Urinary bladder (tissue), 4 donors: Measurements from ENCODE around the gene TNFAIP8. TPM values are rescaled to one million over a fixed set of nuclear protein-coding genes. Genes with fewer than 3 reads are reported as not detected.

ENCODE experiments used
- DNase-seq: peaks from one replicate; pipeline ENCODE4 v3.0.0-alpha.2; 2015; ENCODE audit errors: extremely low spot score
- H3K27ac ChIP-seq: one replicate; pipeline ENCODE4 v1.5.1; 2013; ENCODE audit warnings: low read depth, mild to moderate bottlenecking, moderate library complexity
- H3K36me3 ChIP-seq: one replicate; pipeline ENCODE4 v1.6.1; 2013; ENCODE audit warnings: mild to moderate bottlenecking, moderate library complexity; ENCODE audit not compliant: insufficient read depth
- H3K4me1 ChIP-seq: one replicate; pipeline ENCODE4 v1.6.1; 2013; ENCODE audit warnings: mild to moderate bottlenecking, moderate library complexity; ENCODE audit not compliant: insufficient read depth
- H3K4me3 ChIP-seq: one replicate; pipeline ENCODE4 v1.5.1; 2013; ENCODE audit warnings: low read depth, low read length
- WGBS: extraction: QIAGEN DNeasy Blood & Tissue Kit; methylation state at CpG from one replicate; pipeline ENCODE4 v1.1.7; 2013; 5-methylcytosine and 5-hydroxymethylcytosine counted together
- polyA plus RNA-seq: library from polyadenylated mRNA; stranded (reverse); fragments of 200-250 nt; gene quantifications from one replicate; pipeline ENCODE4 v1.2.3, GENCODE V29; 2013
- total RNA-seq: library from RNA; depleted of rRNA; stranded (reverse); fragments of >200 nt; gene quantifications from one replicate; pipeline ENCODE4 v1.2.3, GENCODE V29; 2014
- donor health status: healthy with polysubstance abuse.
- donor health status: healthy.

The TNFAIP8 gene
- total and polyA plus RNA-seq, 2 donors = 21.6 to 49.9 TPM

DNA sequence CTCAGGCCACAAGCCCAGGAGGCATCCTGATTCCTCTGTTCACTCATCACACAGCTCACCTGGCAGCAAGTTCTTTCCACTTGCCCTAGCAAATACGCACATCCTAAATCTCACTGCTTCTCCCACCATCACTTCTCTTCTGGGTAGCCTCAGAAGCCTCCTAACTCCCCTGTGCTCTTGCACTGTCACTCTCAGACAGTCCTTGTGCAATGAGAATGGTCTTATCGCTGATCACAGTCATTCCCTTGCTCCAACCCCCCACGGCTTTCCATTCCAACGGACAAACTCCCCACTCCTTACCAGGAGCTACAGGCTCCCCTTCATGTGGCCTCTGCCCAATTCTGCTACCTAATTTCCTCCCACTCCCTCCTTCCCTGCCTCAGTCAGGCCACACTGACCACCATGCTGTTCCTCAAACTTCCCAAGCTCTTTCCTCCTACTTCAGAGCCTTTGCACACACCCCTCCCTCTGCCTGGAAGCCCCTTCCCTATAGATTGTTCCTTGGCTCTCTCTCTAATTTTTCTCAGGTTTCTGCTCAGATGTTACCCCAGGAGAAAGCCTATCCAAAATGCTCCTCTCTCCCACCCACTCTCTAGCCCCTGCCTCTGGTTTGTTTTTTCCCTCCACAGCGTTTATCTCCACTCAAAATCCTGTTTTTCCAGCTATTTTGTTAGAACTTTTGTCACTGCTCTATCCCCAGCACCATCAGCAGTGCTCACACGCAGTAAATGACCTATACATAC is 34.1 kb upstream of the TNFAIP8 start:
- WGBS = 92% methylated on average over 6 of the region's 6 CpGs
- Histone ChIP-seq H3K4me3 (no peak overlapping the region), H3K4me1 (peaks cover 2% of the 10 kb centered on the region), H3K27ac (no peak overlapping the region), H3K36me3 (no peaks in the 10 kb centered on the region)
- no peak for DNase-seq

DNA sequence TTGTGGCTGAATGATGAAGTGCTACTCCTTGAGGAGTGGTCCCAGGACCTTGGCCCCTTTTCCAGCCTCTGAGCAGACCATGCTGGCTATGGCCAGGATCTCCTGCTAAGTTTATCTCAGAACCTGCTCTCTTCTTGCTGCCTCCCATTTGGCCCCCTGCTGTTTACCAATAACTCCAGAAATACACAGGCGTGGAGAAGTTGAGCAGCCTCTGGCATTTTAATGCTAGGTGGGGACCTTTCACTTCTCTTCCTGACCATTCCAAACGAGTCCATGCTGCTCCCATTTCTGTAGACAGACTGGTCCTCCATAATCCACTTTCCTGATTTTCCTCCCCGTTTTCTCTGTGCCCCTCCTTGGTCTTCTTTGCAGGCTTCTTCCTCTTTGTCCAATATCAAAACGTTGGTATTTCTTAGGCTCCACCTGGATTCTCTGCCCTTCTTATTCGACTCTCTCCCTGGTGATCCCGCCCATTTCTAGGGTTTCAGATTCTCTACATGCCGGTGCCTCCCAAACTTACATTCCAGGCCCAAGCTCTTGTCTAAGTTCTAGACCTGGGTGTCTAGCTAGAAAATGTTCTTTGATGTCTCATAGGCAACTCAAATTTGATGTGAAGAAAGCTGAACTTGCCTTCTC is 33.4 kb upstream of the TNFAIP8 start:
- no peak for DNase-seq
- Histone ChIP-seq H3K27ac (no peak overlapping the region), H3K4me3 (no peak overlapping the region), H3K4me1 (peaks cover 2% of the 10 kb centered on the region), H3K36me3 (no peaks in the 10 kb centered on the region)
- whole genome bisulfite sequencing = 90% methylated on average over 7 of the region's 7 CpGs

DNA sequence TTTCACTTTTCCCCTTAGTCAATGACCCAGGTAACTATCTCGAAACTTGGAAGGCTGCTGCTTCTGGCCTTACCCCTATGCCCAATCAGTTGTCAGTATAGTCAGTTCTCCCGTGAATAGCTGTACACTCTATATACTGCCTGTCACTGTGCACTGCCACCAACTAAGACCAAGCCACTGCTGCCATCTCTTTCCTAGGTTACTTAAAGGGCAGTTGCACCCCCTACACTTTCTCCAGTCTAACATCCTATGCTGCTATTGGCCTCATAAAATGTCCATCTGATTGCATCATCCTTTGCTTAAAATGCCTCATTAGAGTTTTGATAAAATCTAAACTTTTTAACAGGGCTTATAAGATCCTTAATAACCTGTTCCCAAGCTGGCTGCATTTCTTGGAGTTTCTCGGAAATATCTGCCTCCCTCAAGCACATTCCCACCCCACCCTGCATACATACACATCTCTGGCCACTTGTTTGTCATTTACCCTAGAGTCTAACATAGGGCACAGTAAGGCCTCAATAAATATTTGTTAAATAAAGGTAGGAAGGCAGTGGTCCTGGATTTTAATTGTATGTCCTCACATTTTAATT is 32.8 kb upstream of the TNFAIP8 start:
- Histone ChIP-seq H3K27ac (no peak overlapping the region), H3K36me3 (no peaks in the 10 kb centered on the region), H3K4me1 (peaks cover 2% of the 10 kb centered on the region), H3K4me3 (no peak overlapping the region)
- WGBS = 89% methylated on average over 3 of the region's 3 CpGs
- no peak for DNase-seq

DNA sequence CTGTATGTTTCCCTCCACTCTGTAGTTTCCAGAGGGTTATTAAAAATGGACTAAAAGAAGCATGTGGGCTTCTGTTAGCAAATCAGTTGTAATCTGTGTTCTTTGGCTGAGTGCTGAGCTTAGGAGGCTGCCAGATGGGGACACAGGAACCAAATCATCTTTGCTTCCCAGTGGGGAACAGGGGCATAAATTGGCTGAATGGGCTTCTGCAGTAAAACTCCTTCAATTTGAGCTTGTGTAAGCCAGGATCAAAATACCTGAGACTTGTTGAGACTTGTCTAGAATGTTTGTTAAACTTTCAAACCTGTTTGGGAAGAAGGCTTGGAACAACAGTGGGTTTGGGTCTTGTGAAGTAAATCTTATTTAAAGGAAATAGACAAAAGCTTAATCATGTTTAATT is 32.2 kb upstream of the TNFAIP8 start:
- Histone ChIP-seq H3K4me1 (peaks cover 2% of the 10 kb centered on the region), H3K4me3 (no peak overlapping the region)

DNA sequence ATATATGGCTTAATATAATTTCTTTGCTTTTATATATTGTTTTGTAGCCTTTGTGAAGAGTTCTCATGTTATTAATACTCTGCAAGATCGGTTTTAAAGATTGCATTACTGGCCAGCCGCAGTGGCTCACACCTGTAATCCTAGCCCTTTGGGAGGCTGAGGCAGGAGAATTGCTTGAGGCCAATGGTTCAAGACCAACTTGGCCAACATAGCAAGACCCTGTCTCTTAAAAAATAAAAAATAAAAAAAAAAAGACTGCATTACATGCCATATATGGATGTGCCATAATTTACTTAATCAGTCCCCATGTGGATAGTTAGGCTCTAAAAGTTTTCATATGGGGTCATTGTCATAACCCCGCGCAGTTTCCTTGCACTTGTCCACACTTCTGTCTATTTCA is 31.0 kb upstream of the TNFAIP8 start:
- no peak overlapping the region for H3K4me3 ChIP-seq
- H3K4me1 ChIP-seq = peaks cover 2% of the 10 kb centered on the region
- no peak for DNase-seq
- 88% methylated on average over 4 of the region's 4 CpGs for WGBS
- H3K36me3 ChIP-seq = no peaks in the 10 kb centered on the region
- H3K27ac ChIP-seq = no peak overlapping the region

More for the DNA sequence above, 32.2 kb upstream of the TNFAIP8 start:
- no peaks in the 10 kb centered on the region for H3K36me3 ChIP-seq
- H3K27ac ChIP-seq = no peak overlapping the region
- DNase-seq = no peak

DNA sequence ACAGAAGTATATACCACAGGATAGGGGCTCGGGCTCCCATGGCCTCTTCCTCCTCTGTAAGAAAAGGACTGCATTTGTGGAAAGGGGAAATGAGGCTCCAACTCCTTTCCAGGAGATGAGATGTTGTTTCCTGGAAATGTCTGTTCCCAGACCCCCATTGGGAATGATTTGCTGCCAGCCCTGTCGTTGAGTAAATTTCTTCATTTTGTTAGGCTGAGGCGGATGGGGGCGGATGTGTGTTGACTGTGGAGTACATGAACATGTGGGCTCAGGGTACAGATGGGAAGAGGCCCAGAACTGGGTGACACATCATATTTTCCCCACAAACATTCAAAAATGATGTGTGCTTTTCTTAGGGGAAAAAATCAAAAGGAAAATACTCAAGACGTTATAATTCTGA is 28.8 kb upstream of the TNFAIP8 start:
- Histone ChIP-seq H3K4me1 (peaks cover 4% of the 10 kb centered on the region), H3K27ac (no peak overlapping the region), H3K36me3 (no peaks in the 10 kb centered on the region), H3K4me3 (no peak overlapping the region)
- WGBS = 81% methylated on average over 5 of the region's 5 CpGs
- DNase-seq = no peak

DNA sequence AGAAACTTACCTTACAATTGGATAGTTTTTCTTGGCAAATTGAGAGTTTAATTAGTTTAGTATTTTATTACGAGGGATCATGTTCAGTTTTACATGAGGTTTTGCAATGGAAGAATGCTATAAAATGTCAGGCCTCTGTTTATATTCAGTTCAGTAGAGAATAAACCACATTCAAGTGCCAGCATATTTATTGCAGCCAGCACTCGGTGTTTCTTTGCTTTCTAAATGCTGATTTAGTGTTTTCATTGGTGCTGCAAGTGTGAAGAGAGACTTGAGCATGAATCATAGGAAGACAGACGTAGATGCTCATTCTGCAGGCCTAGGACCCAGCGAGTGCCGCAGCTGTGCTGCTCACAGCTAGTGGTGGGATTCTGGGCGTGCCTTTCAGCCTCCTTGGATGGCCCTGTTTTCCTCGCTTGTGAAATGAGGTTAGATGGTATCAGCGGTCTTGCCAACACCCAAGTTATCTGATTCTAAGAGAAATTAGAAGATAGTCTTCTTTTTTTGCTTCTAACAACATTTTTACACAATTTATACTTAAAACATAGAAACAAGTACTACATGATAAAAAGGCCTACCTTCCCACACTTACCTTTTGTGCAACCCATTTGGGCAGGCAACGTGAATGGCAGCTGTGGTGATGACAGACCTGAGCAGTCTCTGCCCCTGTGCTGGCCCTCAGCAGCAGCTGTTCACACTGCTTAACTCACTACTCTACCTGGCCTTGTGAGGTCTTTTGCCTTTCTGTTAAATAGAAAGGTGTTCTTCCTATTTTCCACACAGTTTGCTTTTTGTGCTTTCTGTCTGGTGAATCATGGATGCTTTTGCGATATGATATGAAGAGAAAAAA is 26.8 kb upstream of the TNFAIP8 start:
- Histone ChIP-seq H3K36me3 (no peaks in the 10 kb centered on the region), H3K27ac (no peak overlapping the region), H3K4me1 (peaks cover 1% of the 10 kb centered on the region), H3K4me3 (no peak overlapping the region)
- DNase-seq = peak; percentile 67
- 28% methylated on average over 10 of the region's 10 CpGs for WGBS

DNA sequence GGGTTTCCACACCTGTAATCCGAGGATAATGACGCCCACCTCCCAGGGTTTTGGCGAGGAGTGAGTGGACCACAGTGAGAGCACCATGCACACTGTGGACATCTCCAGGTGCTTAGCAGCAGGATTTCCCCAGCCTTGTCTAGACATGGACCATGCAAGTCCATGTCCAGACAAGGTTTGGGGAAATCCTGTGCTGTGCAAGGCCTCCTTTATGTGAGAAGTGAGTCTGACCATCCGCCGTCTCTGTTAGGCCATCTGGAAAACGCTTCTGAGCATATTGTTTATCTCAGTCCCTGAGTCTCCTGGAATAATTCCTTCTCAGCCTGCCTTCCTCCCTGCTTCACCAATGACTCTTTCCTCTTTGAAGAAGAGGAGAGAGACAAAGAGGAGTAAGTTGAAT is 26.2 kb upstream of the TNFAIP8 start:
- H3K27ac ChIP-seq = peak overlapping the region; percentile 33
- peaks cover 1% of the 10 kb centered on the region for H3K4me1 ChIP-seq

DNA sequence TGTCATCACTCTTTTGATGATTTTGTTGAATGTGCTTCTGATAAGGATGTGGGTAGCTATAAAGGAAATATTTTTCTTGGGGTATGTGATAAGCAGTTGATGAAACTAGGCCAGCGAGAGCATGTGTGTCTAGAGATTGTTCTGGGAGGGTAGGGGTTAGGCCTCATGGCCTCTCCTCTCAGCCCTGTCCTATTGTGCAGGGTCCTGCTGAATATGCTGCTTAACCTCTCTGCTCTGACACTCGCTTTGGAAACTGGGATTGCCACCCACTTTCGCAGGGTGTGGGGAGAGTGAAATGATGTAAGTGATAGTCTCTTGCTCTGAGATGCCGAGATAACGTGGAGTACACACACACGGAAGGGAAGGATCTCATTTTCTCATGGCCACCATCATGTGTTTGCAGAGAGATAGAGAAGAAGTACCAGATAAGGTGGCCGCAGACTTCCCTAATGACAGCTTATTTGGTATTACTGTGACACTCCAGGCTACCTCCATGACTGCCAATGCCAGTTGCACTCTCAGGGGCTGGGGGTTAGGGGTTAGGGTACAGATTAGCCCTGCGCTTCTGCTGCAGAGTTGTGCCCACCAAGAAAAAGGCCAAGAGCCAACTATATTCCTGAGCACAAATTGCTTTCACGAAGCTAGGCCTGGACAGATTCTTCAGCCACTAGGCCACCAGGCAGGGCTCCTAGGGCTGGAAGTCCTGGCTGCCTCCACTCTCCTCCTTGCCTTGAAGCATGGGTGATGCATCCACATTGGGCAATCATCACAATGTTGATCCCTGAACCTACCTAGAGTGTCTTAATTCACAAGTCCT is 25.2 kb upstream of the TNFAIP8 start:
- Histone ChIP-seq H3K36me3 (no peaks in the 10 kb centered on the region), H3K4me3 (no peak overlapping the region), H3K27ac (no peak overlapping the region), H3K4me1 (peaks cover 1% of the 10 kb centered on the region)
- DNase-seq = no peak
- 66% methylated on average over 9 of the region's 9 CpGs for WGBS

More for the DNA sequence above, 26.2 kb upstream of the TNFAIP8 start:
- WGBS = 44% methylated on average over 6 of the region's 6 CpGs
- H3K4me3 ChIP-seq = no peak overlapping the region
- H3K36me3 ChIP-seq = no peaks in the 10 kb centered on the region
- no peak for DNase-seq

DNA sequence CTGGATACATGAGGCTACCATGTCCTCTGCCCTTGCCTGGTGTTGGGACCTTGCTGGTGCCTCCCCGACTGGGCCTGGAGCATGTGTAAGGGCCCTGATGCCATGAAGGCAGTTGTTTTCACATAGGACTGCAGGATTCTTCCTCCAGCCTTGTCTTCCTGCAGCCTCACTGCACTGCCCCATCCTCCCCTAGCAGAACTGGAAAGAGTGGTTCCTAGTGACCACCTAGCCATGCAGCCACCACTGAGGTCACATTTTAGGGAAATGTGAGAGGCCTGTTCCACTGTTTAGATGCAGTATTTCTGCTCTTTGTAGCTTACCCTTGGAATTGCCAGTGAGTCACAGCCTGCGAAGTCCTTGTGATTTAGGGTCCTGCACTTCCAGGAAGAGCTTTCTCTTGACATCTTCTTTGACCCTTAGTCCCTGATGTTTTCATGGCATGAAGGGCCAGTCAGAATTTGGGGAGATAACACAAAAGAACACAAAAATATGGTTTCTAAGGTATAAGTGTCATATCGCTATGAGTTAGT is 24.2 kb upstream of the TNFAIP8 start:
- Histone ChIP-seq H3K27ac (no peak overlapping the region), H3K4me3 (no peak overlapping the region), H3K36me3 (no peaks in the 10 kb centered on the region), H3K4me1 (peaks cover 1% of the 10 kb centered on the region)
- WGBS = 96% methylated on average over 3 of the region's 3 CpGs
- no peak for DNase-seq

DNA sequence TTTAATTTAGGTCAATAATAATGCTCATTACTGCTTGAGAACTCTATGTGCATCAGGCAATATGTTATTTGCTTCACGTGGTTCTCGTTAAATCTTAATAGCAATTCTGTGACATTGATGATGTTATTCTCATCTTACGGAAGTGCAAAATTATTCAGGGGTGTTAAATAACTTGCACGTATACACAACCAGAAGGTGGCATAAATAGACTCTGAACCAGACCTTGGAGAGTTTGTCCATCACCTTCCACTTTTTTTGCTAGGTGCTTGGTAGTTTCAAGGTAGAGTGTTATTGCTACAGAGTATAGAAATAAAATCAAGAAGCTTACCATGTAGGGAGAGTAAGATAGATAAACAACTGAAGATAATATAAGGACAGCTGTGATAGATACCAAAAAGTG is 23.6 kb upstream of the TNFAIP8 start:
- WGBS = 95% methylated on average over 4 of the region's 4 CpGs
- peaks cover 1% of the 10 kb centered on the region for H3K4me1 ChIP-seq
- no peak for DNase-seq
- no peak overlapping the region for H3K27ac ChIP-seq
- no peak overlapping the region for H3K4me3 ChIP-seq
- no peaks in the 10 kb centered on the region for H3K36me3 ChIP-seq

DNA sequence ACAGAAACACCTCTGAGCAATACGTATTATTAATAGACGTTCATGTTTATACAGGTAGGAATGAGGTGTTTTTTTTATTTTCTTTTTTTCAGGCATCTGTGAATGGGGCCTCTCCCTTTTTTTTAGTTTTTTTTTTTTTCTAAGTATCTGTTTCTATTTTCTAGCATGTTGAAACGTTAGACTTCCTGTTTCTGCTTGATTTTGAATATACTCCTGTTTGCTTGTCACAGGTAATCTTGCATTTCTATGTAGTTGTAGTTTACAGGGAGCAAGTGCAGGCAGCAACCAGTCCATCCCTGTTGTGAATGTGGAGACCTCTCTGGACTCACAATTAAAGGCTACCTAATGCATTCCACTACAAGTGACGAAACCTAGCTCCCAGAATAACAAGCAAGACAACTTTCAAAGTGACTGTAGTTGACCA is 22.8 kb upstream of the TNFAIP8 start:
- no peak for DNase-seq
- H3K4me3 ChIP-seq = no peak overlapping the region
- WGBS = 75% methylated on average over 4 of the region's 4 CpGs
- H3K36me3 ChIP-seq = no peaks in the 10 kb centered on the region
- H3K4me1 ChIP-seq = peaks cover 1% of the 10 kb centered on the region
- H3K27ac ChIP-seq = peak overlapping the region; percentile 57

DNA sequence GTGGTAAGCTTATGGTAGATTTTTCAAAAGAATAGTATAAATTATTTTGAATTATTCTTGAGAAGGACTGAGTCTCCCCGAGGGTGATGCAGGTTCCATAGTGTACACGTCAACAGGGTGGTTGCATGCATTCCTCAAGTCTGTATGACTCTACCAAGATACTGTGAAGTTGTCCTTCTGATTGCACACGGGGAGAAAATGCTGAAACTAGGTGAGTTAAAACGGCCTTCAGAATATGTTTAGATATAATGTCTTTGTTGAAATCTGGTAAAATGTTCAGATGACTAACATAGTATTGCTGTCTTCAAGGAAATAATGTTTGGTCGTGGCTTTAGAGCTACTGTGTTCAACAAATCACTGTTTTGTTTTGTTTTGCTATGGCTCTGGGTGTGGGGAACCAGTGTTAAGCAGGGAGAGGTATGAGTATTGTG is 22.4 kb upstream of the TNFAIP8 start:
- Histone ChIP-seq H3K27ac (peak overlapping the region; percentile 16), H3K4me3 (no peak overlapping the region), H3K4me1 (peaks cover 1% of the 10 kb centered on the region), H3K36me3 (no peaks in the 10 kb centered on the region)
- DNase-seq = no peak
- 75% methylated on average over 5 of the region's 5 CpGs for WGBS
